ENCODE results near the gene IL1RN.

IL1RN gene

DNA sequence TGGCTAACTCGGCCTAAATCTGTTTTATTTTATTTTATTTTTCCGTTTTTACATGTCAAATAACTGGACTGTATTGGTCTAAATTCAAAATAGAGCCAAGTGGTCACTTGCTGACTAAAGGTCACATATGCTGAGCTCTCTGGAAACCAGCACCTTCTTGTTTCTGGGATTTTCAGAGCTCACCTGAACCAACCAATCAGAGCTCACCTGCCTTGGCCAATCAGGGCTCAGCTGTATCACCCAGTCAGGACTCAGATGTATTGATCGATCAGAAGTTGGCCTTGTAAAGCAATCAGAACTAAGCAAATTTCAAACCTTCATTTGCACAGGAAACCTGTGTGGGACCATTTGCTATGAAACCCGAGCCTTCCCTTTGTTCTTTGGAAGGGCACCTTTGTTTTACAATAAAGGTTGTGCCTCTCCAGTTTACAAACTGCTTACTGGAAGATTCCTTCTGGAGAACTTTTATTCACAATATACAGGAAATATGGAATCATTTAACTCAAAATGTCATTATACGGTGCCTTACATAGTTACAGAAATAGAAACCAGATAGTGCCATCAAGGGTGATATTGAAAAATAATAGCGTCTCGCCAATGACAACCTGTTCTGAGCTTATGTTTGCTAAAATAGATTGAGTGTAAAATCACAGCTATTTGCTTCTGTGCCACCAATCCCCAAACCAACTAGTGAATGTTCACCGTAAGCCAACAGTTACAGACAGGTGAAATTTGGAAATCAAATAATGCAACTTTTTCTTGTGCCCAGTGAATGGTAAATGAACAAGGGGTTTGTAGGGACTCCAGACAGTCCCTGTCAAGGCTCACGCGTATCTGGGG lies 29.1 kb downstream of the IL1RN start:
- in situ Hi-C loops (cut with MboI; ENCODE audit: low sequenced_read_pairs) = no loop called here

DNA sequence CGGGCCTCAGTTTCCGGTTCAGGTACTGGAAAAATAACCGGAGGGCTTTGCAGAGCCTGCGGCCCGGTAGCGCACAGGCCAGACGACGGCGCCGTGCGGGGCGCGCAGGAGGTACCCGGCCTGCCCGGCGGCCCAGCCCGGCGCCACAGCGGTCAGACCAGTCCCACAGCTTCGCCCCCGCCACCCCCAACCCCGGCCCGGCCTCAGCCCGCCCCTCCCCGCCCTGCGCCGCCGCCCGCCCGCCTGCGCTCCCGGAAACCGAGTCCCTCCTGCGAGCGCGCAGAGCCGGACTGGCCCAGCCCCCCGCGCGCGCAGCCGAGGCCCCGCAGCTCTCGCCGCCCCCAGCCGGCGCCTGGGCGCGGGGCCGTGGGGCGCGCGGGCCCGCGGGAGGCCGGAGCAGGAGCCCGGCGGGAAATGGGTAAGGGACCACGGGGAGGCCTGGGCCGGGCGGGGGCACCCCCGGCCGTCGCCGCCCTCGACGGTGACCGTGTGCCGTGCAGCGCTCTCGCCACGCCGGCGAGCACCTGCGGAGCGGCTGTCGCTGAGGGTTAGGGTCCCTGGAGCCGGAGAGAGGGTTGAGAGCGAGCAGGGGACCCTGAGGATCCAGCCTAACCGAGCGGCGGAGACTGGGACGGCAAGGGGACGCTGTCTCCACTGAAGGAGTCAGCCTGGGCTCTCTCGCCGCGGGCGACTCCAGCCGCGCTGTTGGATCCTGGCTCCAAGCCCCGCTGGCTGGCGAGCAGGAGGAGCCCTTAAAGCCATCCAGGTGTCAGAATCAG lies 29.9 kb downstream of the IL1RN start:
- in situ Hi-C loops (cut with MboI; ENCODE audit: low sequenced_read_pairs) = no loop called here

DNA sequence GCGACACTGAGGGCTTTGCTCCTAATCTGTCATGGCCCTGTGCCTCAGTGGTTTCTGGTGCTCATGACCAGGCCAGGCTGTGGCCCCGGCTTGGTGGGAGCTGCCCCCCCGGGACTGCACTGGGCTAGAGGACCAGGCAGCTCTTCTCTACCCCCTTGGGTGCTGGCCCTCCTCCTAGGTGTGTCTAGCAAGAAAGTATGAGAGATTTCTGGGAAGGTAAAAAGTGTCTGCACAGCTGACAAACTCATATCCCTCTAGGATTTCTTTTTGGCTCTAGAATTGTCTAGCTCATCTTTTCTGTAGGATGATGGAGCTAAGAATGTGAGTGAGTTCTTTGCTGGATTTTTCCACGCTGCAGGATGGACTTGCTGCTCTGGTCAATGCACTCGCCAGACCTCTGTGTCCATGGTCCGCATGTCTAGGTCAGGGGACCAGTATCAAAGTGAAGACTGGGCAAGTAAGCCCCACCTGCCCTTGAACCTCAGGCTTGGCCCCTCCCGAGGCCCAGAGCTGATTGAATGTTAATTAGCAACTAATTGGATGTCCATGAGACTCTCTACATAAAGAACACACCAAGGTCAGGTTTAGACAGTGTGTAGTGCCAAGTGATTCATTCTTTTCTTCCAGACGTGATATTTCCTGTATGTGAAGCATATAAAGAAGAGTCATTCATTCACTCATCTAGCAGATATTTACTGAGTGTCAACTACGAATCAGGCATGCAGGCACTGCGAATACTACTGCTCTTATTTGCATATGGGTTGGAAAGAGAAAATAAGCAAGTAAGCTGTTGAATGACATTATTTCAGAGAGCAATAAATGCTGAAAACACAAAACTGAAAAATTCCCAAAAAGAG lies 30.7 kb downstream of the IL1RN start:
- in situ Hi-C loops (cut with MboI; ENCODE audit: low sequenced_read_pairs) = no loop called here

DNA sequence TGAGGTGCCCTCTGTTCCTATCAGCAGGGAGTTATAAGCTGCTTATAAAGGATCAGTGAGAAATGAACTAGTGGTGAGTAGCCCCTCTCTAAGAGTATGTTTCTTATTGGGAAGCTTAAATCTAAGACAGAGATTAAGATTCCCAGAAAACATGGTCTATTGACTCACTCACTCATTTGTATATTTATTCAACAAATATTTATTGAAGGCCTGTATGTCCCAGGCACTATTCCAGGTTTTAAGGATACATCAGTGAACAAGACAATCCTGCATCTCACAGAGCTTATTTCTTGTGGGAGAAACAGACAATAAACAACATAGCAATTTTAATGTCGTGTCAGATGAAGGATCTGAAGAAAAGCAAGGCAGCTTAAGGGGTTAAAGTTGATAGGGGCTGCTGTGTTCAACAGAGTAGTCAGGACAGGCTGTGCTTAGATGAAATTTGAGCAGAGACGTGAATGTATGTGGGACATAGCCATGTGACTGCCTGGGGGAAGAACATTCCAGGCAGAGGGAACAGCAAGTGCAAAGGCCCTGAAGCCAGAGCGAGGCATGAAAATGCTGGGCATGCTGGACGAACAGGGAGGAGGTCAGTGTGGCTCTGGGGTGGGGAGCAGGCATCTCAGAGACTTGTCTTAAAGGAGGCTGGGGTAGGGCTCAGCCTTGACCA lies 31.6 kb downstream of the IL1RN start:
- in situ Hi-C loops (cut with MboI; ENCODE audit: low sequenced_read_pairs) = no loop called here

GRCh38 chr2:113160248-113160647 lies 32.9 kb downstream of the IL1RN start:
- in situ Hi-C loops (cut with MboI; ENCODE audit: low sequenced_read_pairs) = no loop called here

DNA sequence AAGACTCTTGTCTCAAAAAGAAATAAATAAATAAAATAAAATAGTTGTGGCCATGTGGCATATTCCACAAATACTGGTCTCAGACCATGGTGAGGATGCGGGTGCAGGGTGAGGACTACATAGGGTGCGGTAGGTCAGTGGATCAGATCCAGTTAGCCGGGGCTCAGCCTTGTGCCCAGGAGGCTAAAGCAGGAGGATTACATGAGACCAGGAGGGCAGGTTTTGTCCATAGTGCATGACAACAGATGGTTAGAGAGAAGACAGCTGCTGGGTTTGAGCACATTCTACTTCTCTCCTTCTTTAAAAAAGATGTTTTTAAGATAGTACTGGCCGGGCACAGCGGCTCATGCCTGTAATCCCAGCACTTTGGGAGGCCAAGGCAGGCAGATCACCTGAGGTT lies 33.6 kb downstream of the IL1RN start:
- in situ Hi-C loops (cut with MboI; ENCODE audit: low sequenced_read_pairs) = no loop called here

- in situ Hi-C loops (cut with MboI; ENCODE audit: low sequenced_read_pairs) = no loop called here
Observed at GRCh38 chr2:113162173-113162572, 34.8 kb downstream of the IL1RN start.

DNA sequence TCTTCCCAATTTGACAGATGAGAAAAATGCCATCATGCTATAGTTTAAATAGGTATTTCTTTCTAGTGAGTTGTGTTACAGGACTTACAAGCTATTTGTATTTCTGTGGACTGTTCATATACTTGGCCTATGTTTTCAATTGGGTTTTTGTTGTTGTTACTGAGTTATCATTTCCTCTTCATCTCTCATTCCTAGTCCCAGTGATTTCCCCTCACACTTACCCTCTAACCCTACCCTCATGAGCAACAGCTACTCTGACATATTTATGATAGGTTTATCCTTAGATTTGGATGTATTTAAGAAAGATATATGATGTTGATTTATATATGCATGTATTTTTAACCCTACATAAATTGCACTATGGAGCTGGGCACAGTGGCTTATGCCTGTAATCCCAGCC lies 35.5 kb downstream of the IL1RN start:
- in situ Hi-C loops (cut with MboI; ENCODE audit: low sequenced_read_pairs) = no loop called here

DNA sequence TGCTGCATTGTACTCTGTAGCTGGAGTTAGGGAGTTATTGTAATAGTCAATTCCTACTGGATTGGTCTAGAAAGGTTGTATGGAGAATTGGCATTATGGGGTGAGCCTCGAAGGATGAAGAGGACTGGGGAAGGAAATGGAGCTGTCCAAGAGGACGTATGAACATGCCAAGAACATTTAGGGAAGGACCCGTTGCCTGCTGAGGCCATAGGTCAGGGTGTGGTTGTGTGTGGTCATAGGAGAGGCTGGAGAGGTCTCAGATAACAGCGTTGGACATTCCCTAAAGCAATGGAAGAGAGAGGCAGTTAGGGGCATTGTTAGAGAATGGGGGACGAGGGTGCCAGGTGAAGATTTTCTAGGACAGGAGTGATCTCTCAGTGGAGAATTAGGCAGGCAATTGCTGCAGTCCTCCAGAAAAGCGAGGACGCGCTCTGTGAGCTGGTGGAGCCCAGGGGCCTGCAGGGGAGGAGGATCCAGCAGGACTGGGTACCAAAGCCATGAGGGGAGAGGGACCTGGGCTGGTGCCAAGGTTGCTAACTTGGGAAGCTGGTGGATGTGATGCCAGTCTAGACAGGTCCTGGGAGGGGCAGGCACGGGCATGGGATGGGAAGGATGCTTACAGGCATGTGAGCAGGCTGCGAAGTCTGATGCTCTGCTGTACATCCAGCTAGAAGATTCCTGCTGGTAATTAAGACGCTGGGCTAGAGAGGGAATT lies 37.0 kb downstream of the IL1RN start:
- in situ Hi-C loops (cut with MboI; ENCODE audit: low sequenced_read_pairs) = no loop called here

DNA sequence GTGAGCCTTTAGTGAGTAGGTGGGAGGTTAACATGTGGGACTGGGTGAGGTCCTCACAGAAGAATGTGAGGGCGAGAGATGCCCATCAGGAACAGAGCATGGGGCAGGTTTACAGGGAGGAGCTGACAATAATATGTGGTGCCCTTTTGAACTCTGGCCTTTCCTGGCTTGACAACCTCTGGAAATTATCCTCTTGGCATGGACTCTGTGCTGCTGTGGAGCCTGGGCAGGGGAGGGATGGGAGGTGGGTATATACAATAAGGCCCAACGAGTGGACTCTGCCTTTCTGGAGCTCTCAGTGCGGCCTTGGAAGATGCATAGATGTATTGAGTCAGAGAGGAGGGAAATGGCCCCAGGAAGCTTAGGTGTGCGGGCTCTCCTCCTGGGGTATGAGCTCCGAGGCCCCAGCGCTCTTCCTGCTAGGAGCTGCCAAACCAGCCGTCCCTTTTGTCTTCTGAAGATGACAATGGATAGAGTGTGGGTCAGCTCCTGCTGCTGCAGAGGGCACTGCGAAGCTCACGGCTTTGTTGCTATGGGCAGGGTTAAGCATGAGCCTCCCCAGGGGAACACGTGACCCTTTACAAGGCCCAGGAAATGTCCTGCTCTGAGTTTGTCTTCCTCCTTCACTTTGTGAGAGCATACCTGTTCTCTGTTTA lies 37.7 kb downstream of the IL1RN start:
- in situ Hi-C loops (cut with MboI; ENCODE audit: low sequenced_read_pairs) = no loop called here

DNA sequence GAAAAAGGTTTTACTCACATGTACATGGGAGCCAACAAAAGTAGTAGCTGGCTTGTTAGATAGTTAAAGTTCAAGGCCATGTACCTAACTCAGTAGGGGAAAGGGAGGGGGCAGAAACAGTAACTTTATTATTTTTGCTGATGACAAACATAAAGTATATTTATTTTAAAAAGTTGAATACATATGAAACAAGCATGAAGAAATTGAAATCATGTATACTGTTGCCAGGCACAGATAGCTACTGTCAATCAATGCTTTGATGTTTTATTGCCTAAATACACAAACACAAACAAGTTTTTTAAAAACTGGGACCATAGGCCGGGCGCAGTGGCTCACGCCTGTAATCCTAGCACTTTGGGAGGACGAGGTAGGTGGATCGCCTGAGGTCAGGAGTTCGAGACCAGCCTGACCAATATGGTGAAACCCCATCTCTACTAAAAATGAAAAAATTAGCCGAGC lies 38.8 kb downstream of the IL1RN start:
- in situ Hi-C loops (cut with MboI; ENCODE audit: low sequenced_read_pairs) = no loop called here

- in situ Hi-C loops (cut with MboI; ENCODE audit: low sequenced_read_pairs) = no loop called here
Observed at GRCh38 chr2:113167115-113167932, 39.9 kb downstream of the IL1RN start.

DNA sequence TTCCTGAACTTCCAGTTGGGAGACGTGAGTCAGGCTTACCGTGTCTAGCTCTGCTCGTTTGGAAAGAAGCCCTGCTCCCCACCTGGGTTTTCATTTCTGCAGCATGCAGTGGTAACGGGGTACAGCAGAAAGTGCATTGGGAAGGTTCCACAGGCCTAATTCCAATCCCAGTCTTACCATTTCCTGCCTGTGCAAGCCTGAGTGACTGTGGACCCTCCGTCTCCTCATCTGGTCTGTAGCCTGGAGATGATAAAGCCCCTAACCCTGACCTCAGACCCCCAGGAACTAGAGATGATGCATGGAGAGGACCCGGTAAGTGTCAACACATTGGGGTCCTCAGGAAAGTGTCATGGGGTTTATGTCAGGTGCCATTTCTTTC lies 40.6 kb downstream of the IL1RN start:
- in situ Hi-C loops (cut with MboI; ENCODE audit: low sequenced_read_pairs) = no loop called here

- in situ Hi-C loops (cut with MboI; ENCODE audit: low sequenced_read_pairs) = no loop called here
Observed at GRCh38 chr2:113169002-113169530, 41.7 kb downstream of the IL1RN start.

DNA sequence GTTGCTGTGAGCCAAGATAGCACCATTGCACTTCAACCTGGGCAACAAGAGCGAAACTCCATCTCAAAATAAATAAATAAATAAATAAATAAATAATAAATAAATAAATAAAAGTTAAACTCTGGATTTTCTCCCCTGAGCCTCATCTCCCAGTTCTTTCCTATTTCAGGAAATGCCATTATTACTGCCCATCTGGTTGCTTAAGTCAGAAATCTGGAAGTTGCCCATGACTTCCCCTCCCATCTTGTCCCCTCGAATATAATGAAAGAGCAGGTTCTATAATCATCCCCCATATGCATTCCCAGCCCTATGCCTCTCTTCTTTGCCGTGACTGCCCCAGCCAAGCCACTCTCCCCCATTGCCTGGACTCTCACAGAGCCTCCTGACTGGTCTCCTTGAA lies 42.2 kb downstream of the IL1RN start:
- in situ Hi-C loops (cut with MboI; ENCODE audit: low sequenced_read_pairs) = no loop called here

- in situ Hi-C loops (cut with MboI; ENCODE audit: low sequenced_read_pairs) = no loop called here
Observed at GRCh38 chr2:113171334-113172075, 44.1 kb downstream of the IL1RN start.

GRCh38 chr2:113172721-113173541 lies 45.5 kb downstream of the IL1RN start:
- in situ Hi-C loops (cut with MboI; ENCODE audit: low sequenced_read_pairs) = no loop called here

Data from hTERT RPE-1 (cell line).